Measurements from ENCODE around the gene WDR20. TPM values are rescaled to one million over a fixed set of nuclear protein-coding genes. Genes with fewer than 3 reads are reported as not detected.
"Not testable (repeated sequence)": the region's sequence is repeated elsewhere in the genome, so short reads cannot be mapped to it uniquely, and the experiment has no call there.

Gene WDR20
- polyA plus RNA-seq, 4 donors, result 14.6 to 33.1 (median 23.3) TPM

DNA sequence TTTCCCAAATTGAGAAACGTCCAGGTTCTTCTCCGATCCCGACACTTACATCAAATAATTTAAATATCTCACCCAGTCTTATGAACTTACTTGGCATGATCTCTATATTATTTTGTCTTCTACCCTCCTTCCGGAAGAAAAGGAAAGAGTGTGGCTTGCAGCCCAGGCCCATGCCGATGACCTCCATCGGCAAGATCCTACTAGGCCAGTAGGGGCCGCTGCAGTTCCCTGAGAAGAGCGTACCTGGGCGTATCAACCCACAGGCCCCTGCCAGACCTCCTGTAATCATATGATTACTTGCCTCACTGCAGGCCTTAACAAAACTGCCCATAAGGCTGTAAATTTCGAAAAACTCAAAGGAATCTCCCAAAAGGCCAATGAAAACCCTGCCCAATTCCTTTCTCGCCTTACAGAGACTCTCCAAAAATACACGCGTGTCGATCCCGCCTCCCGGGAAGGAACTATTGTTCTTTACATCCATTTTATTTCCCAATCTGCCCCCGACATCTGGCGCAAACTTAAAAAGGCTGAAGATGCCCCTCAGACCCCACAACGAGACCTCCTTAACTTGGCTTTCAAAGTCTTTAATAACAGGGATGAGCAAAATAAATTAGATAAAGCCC is 95.7 kb downstream of the WDR20 start:
- DNase-seq (peak; percentile 77 to 88), FAIRE-seq (no peak)
- H3K36me3 ChIP-seq (ENCODE audit: control insufficient read depth in 3 of 3, insufficient read depth in 2 of 3, low read depth in 1 of 3, low read length in 3 of 3), result peaks cover 0 to 34% (median 0%) of the 10 kb centered on the region in 3 donors
- 44 to 47% (median 47%) methylated on average over 19 of the region's 19 CpGs for WGBS, 3 donors
- H3K27me3 ChIP-seq (ENCODE audit: control insufficient read depth in 3 of 3, insufficient read depth in 3 of 3, low read length in 3 of 3), result no peaks in the 10 kb centered on the region
- H3K9me3 ChIP-seq (ENCODE audit: control insufficient read depth in 2 of 2, insufficient read depth in 1 of 2, low read depth in 1 of 2, low read length in 1 of 2), result no peaks in the 10 kb centered on the region
- peaks cover 0 to 2% (median 0%) of the 10 kb centered on the region in 3 donors for H3K4me1 ChIP-seq (ENCODE audit: control insufficient read depth in 3 of 3, insufficient read depth in 2 of 3, low read depth in 1 of 3, low read length in 2 of 3)
- no peak overlapping the region for H3K27ac ChIP-seq (ENCODE audit: low read depth in 1 of 3, low read length in 2 of 3)
- H3K4me3 ChIP-seq (ENCODE audit: low read depth in 1 of 3, low read length in 3 of 3), result no peak overlapping the region

DNA sequence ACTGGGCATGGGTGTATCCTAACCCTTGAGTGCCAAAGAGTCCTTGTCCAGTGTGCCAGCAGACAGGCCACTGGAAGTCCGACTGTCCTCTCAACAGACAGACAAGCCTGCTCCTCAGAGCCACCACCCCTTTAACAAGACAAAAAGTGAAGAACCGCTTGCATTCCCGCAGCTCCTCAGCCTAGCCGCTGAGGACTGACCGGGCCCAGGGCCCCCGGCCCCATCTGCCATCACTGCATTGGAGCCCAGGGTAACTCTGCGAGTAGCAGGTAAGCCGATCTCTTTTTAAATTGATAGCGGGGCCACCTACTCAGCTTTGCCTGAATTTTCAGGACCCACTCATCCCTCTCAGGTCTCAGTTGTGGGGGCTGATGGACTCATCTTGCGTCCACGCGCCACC is 96.3 kb downstream of the WDR20 start:
- DNase-seq (no peak), FAIRE-seq (no peak)
- Histone ChIP-seq H3K4me1 (ENCODE audit: control insufficient read depth in 3 of 3, insufficient read depth in 2 of 3, low read depth in 1 of 3, low read length in 2 of 3) (peaks cover 0 to 2% (median 0%) of the 10 kb centered on the region in 3 donors), H3K36me3 (ENCODE audit: control insufficient read depth in 3 of 3, insufficient read depth in 2 of 3, low read depth in 1 of 3, low read length in 3 of 3) (peaks cover 0 to 28% (median 0%) of the 10 kb centered on the region in 3 donors), H3K4me3 (ENCODE audit: low read depth in 1 of 3, low read length in 3 of 3) (no peak overlapping the region), H3K9me3 (ENCODE audit: control insufficient read depth in 2 of 2, insufficient read depth in 1 of 2, low read depth in 1 of 2, low read length in 1 of 2) (no peaks in the 10 kb centered on the region), H3K27me3 (ENCODE audit: control insufficient read depth in 3 of 3, insufficient read depth in 3 of 3, low read length in 3 of 3) (no peaks in the 10 kb centered on the region), H3K27ac (ENCODE audit: low read depth in 1 of 3, low read length in 2 of 3) (no peak overlapping the region)
- WGBS, 3 donors, result 95 to 99% (median 95%) methylated on average over 12 of the region's 12 CpGs

DNA sequence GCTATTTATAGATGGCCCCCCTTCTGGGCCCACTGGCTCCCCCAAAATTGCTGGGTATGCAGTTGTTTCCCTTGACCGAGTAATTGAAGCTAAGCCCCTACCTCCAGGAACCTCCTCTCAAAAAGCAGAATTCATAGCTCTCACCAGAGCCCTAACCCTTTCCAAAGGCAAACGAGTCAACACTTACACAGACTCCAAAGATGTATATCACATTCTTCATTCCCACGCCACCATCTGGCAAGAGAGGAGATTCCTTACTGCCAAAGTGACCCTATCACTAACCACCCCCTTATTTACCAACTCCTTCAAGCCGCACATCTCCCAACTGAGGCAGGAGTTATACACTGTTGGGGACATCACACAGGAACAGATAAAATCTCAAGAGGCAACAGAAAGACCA is 98.4 kb downstream of the WDR20 start:
- no peaks in the 10 kb centered on the region for H3K27me3 ChIP-seq (ENCODE audit: control insufficient read depth in 3 of 3, insufficient read depth in 3 of 3, low read length in 3 of 3)
- DNase-seq, result no peak
- H3K4me3 ChIP-seq (ENCODE audit: low read depth in 1 of 3, low read length in 3 of 3), result no peak overlapping the region
- peaks cover 0 to 11% (median 0%) of the 10 kb centered on the region in 3 donors for H3K36me3 ChIP-seq (ENCODE audit: control insufficient read depth in 3 of 3, insufficient read depth in 2 of 3, low read depth in 1 of 3, low read length in 3 of 3)
- FAIRE-seq, result no peak
- H3K4me1 ChIP-seq (ENCODE audit: control insufficient read depth in 3 of 3, insufficient read depth in 2 of 3, low read depth in 1 of 3, low read length in 2 of 3), result peaks cover 0 to 2% (median 0%) of the 10 kb centered on the region in 3 donors
- 75 to 82% (median 76%) methylated on average over 4 of the region's 4 CpGs for WGBS, 3 donors
- H3K27ac ChIP-seq (ENCODE audit: low read depth in 1 of 3, low read length in 2 of 3), result no peak overlapping the region
- H3K9me3 ChIP-seq (ENCODE audit: control insufficient read depth in 2 of 2, insufficient read depth in 1 of 2, low read depth in 1 of 2, low read length in 1 of 2), result peaks cover 0 to under 1% of the 10 kb centered on the region in 2 donors

DNA sequence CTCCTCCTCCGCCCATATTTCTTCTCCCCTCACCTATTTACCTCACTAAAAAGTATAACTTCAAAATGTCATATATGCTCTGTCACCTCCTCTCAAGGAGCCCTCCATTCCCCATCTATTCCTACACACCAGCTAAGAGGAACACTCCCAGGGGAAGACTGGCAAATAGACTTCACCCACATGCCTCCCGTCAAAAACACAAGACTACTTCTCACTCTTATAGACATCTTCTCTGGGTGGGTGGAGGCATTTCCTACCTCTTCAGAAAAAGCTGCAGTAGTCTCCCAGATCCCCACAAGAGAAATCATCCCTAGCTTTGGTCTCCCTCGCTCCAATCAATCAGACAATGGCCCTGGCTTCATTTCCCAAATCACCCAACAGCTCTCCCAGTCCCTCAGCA is 99.1 kb downstream of the WDR20 start:
- Histone ChIP-seq H3K9me3 (ENCODE audit: control insufficient read depth in 2 of 2, insufficient read depth in 1 of 2, low read depth in 1 of 2, low read length in 1 of 2) (peaks cover 0 to 4% of the 10 kb centered on the region in 2 donors), H3K4me3 (ENCODE audit: low read depth in 1 of 3, low read length in 3 of 3) (no peak overlapping the region), H3K36me3 (ENCODE audit: control insufficient read depth in 3 of 3, insufficient read depth in 2 of 3, low read depth in 1 of 3, low read length in 3 of 3) (peaks cover 0 to 6% (median 0%) of the 10 kb centered on the region in 3 donors), H3K27ac (ENCODE audit: low read depth in 1 of 3, low read length in 2 of 3) (no peak overlapping the region), H3K4me1 (ENCODE audit: control insufficient read depth in 3 of 3, insufficient read depth in 2 of 3, low read depth in 1 of 3, low read length in 2 of 3) (peaks cover 0 to 2% (median 0%) of the 10 kb centered on the region in 3 donors), H3K27me3 (ENCODE audit: control insufficient read depth in 3 of 3, insufficient read depth in 3 of 3, low read length in 3 of 3) (no peaks in the 10 kb centered on the region)
- 80 to 90% (median 89%) methylated on average over 3 of the region's 3 CpGs for WGBS, 3 donors
- no peak for FAIRE-seq
- DNase-seq, result no peak

DNA sequence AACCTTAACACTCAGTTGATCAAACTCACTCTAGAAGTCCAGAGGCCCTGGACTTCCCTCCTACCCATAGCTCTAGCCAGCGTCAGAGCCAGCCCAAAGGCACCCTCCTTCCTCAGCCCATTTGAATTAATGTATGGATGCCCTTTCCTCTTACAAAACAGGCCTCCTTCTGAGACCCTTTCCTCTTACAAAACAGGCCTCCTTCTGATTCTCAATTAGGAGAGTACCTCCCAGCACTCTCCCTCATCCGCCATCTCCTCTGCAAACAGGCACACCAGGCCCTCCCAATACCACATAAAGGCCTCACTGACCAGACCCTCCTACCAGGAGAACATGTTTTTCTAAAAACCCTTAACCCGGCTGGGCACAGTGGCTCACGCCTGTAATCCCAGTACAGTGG is 99.5 kb downstream of the WDR20 start:
- peaks cover 0 to 2% (median 0%) of the 10 kb centered on the region in 3 donors for H3K4me1 ChIP-seq (ENCODE audit: control insufficient read depth in 3 of 3, insufficient read depth in 2 of 3, low read depth in 1 of 3, low read length in 2 of 3)
- no peak overlapping the region for H3K4me3 ChIP-seq (ENCODE audit: low read depth in 1 of 3, low read length in 3 of 3)
- DNase-seq, result no peak
- 94 to 97% (median 96%) methylated on average over 4 of the region's 4 CpGs for WGBS, 3 donors
- no peak for FAIRE-seq
- H3K27me3 ChIP-seq (ENCODE audit: control insufficient read depth in 3 of 3, insufficient read depth in 3 of 3, low read length in 3 of 3), result no peaks in the 10 kb centered on the region
- H3K36me3 ChIP-seq (ENCODE audit: control insufficient read depth in 3 of 3, insufficient read depth in 2 of 3, low read depth in 1 of 3, low read length in 3 of 3), result peaks cover 0 to 6% (median 0%) of the 10 kb centered on the region in 3 donors
- H3K27ac ChIP-seq (ENCODE audit: low read depth in 1 of 3, low read length in 2 of 3), result no peak overlapping the region
- H3K9me3 ChIP-seq (ENCODE audit: control insufficient read depth in 2 of 2, insufficient read depth in 1 of 2, low read depth in 1 of 2, low read length in 1 of 2), result peaks cover 0 to 7% of the 10 kb centered on the region in 2 donors

DNA sequence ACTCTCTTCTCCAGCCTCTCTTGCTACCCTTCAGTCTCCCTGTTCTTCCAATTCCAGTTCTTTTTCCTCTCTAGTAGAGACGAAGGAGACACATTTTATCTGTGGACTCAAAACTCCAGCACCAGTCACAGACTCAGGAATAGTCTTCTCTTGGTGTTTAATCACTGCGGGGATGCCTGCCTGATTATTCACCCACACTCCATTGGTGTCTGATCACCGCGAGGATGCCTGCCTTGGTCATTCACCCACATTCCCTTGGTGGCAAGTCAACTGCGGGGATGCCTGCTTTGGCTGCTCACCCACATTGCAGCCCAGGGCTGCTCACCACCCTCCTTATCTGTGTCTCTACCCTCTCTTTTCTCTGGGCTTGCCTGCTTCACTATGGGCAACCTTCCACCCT is 100.8 kb downstream of the WDR20 start:
- not testable (repeated sequence) for H3K27me3 ChIP-seq (ENCODE audit: control insufficient read depth in 3 of 3, insufficient read depth in 3 of 3, low read length in 3 of 3); DNase-seq; H3K4me3 ChIP-seq (ENCODE audit: low read depth in 1 of 3, low read length in 3 of 3); H3K4me1 ChIP-seq (ENCODE audit: control insufficient read depth in 3 of 3, insufficient read depth in 2 of 3, low read depth in 1 of 3, low read length in 2 of 3); H3K27ac ChIP-seq (ENCODE audit: low read depth in 1 of 3, low read length in 2 of 3); FAIRE-seq; H3K36me3 ChIP-seq (ENCODE audit: control insufficient read depth in 3 of 3, insufficient read depth in 2 of 3, low read depth in 1 of 3, low read length in 3 of 3); H3K9me3 ChIP-seq (ENCODE audit: control insufficient read depth in 2 of 2, insufficient read depth in 1 of 2, low read depth in 1 of 2, low read length in 1 of 2)
- 95 to 96% (median 96%) methylated on average over 5 of the region's 5 CpGs for WGBS, 3 donors

DNA sequence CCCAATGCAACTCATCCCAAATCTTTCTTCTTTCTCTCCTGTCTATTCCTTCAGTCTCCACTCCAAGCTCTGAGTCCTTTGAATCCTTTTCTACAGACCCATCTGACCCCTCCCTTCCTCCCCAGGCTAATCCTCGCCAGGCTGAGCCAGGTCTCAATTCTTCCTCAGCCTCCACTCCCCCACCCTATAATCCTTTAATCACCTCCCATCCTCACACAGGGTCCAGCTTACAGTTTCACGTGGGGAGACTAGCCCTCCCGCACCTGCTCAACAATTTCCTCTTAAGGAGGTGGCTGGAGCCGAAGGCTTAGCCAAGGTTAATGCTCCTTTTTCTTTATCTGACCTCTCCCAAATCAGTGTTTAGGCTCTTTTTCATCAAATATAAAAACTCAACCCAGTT is 101.5 kb downstream of the WDR20 start:
- no peak for FAIRE-seq
- peaks cover 0 to 6% (median 0%) of the 10 kb centered on the region in 3 donors for H3K36me3 ChIP-seq (ENCODE audit: control insufficient read depth in 3 of 3, insufficient read depth in 2 of 3, low read depth in 1 of 3, low read length in 3 of 3)
- DNase-seq, result no peak
- 85 to 90% (median 85%) methylated on average over 4 of the region's 4 CpGs for WGBS, 3 donors
- no peaks in the 10 kb centered on the region for H3K27me3 ChIP-seq (ENCODE audit: control insufficient read depth in 3 of 3, insufficient read depth in 3 of 3, low read length in 3 of 3)
- peaks cover 0 to 7% of the 10 kb centered on the region in 2 donors for H3K9me3 ChIP-seq (ENCODE audit: control insufficient read depth in 2 of 2, insufficient read depth in 1 of 2, low read depth in 1 of 2, low read length in 1 of 2)
- no peak overlapping the region for H3K4me3 ChIP-seq (ENCODE audit: low read depth in 1 of 3, low read length in 3 of 3)
- H3K4me1 ChIP-seq (ENCODE audit: control insufficient read depth in 3 of 3, insufficient read depth in 2 of 3, low read depth in 1 of 3, low read length in 2 of 3), result no peaks in the 10 kb centered on the region
- no peak overlapping the region for H3K27ac ChIP-seq (ENCODE audit: low read depth in 1 of 3, low read length in 2 of 3)

DNA sequence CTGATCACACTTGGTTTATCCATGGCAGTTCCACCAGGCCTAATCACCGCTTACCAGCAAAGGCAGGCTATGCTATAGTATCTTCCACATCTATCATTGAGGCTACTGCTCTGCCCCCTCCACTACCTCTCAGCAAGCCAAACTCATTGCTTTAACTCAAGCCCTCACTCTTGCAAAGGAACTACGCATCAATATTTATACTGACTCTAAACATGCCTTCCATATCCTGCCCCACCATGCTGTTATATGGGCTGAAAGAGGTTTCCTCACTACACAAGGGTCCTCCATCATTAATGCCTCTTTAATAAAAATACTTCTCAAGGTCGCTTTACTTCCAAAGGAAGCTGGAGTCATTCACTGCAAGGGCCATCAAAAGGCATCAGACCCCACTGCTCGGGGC is 104.1 kb downstream of the WDR20 start:
- H3K27ac ChIP-seq (ENCODE audit: low read depth in 1 of 3, low read length in 2 of 3); H3K36me3 ChIP-seq (ENCODE audit: control insufficient read depth in 3 of 3, insufficient read depth in 2 of 3, low read depth in 1 of 3, low read length in 3 of 3); H3K4me1 ChIP-seq (ENCODE audit: control insufficient read depth in 3 of 3, insufficient read depth in 2 of 3, low read depth in 1 of 3, low read length in 2 of 3); H3K9me3 ChIP-seq (ENCODE audit: control insufficient read depth in 2 of 2, insufficient read depth in 1 of 2, low read depth in 1 of 2, low read length in 1 of 2); DNase-seq; FAIRE-seq; H3K27me3 ChIP-seq (ENCODE audit: control insufficient read depth in 3 of 3, insufficient read depth in 3 of 3, low read length in 3 of 3); H3K4me3 ChIP-seq (ENCODE audit: low read depth in 1 of 3, low read length in 3 of 3): not testable (repeated sequence)
- 93 to 99% (median 96%) methylated on average over 4 of the region's 4 CpGs for WGBS, 3 donors

DNA sequence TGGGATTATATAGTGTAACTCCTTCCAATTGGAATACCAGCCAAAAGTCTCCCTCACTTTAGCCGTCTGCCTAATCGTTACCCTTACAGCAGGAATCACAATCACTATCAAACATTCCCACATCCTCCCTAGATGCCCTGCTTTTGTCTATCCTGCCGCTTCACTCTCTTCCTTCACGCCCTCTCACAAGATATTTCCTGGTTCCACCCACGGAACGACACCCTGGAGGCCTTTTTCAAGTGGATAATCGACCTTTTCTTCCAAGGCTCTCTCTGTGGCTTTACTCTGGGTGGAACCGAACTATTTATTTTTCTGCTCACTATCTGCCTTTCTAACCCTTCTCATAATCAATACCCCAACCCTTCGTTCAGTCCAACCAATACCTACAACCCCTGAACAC is 106.4 kb downstream of the WDR20 start:
- peaks cover 0 to 7% of the 10 kb centered on the region in 2 donors for H3K9me3 ChIP-seq (ENCODE audit: control insufficient read depth in 2 of 2, insufficient read depth in 1 of 2, low read depth in 1 of 2, low read length in 1 of 2)
- 70 to 75% (median 71%) methylated on average over 9 of the region's 9 CpGs for WGBS, 3 donors
- H3K36me3 ChIP-seq (ENCODE audit: control insufficient read depth in 3 of 3, insufficient read depth in 2 of 3, low read depth in 1 of 3, low read length in 3 of 3), result peaks cover 0 to 16% (median 0%) of the 10 kb centered on the region in 3 donors
- no peak for FAIRE-seq
- H3K4me3 ChIP-seq (ENCODE audit: low read depth in 1 of 3, low read length in 3 of 3), result no peak overlapping the region
- DNase-seq, result no peak
- H3K27ac ChIP-seq (ENCODE audit: low read depth in 1 of 3, low read length in 2 of 3), result no peak overlapping the region
- peaks cover 0 to 7% (median 0%) of the 10 kb centered on the region in 3 donors for H3K4me1 ChIP-seq (ENCODE audit: control insufficient read depth in 3 of 3, insufficient read depth in 2 of 3, low read depth in 1 of 3, low read length in 2 of 3)
- no peaks in the 10 kb centered on the region for H3K27me3 ChIP-seq (ENCODE audit: control insufficient read depth in 3 of 3, insufficient read depth in 3 of 3, low read length in 3 of 3)
